ENCODE measurements around the gene SCN3B. TPM values are rescaled to one million over a fixed set of nuclear protein-coding genes. Genes with fewer than 3 reads are reported as not detected.

The SCN3B gene, protein sequence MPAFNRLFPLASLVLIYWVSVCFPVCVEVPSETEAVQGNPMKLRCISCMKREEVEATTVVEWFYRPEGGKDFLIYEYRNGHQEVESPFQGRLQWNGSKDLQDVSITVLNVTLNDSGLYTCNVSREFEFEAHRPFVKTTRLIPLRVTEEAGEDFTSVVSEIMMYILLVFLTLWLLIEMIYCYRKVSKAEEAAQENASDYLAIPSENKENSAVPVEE
- polyA plus RNA-seq (2012; ENCODE audit: low read depth, missing spikeins) = 0.04 TPM

DNA sequence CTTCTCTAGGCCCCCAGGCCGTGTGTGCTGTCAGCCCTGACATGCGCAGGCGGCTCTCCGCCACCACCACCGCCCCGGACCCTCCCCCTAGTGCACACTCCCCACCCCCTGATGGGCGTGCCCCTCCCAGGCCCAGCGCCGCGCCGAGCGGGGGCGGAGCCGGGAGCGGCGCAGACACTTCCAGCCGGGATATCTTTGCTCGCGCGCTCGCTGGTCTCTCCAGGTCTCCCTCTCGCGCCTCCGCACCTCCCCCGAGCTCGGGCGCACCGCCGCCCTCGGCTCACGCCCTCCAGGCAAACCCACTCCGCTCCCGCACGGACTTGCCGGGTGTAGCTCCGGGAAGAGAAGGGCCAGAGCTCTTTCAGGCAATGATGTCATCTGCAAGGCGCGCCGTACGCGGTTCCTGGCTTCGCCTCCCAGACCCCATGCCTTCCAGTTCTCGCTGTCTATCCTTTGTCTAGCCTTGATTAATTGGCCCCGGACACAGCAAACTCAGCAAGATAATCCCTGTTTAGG, at the start of gene SCN3B:
TSS of gene SCN3B (minus strand) at position 59 of the 516 bp plus-strand sequence. CDS start 823 bp downstream, outside the sequence.
- DNase-seq (ENCODE audit: insufficient read length, low spot score) = peak; percentile 72
- no peak for TF ChIP-seq POU2F2 (IDR thresholded peaks at IDR 0.05; ENCODE audit: low read depth, low read length)
- no peak for TF ChIP-seq PAX5 (IDR thresholded peaks at IDR 0.05; ENCODE audit: insufficient read depth, low read length, severe bottlenecking)
- no peak for TF ChIP-seq TAF1 (IDR thresholded peaks at IDR 0.05; ENCODE audit: low read depth, low read length)
- no peak for TF ChIP-seq SPI1 (IDR thresholded peaks at IDR 0.05; ENCODE audit: low read depth, low read length)
- no peak for TF ChIP-seq POLR2AphosphoS5 (IDR thresholded peaks at IDR 0.05; ENCODE audit: low read depth, low read length)
- FAIRE-seq = peak; percentile 72

DNA sequence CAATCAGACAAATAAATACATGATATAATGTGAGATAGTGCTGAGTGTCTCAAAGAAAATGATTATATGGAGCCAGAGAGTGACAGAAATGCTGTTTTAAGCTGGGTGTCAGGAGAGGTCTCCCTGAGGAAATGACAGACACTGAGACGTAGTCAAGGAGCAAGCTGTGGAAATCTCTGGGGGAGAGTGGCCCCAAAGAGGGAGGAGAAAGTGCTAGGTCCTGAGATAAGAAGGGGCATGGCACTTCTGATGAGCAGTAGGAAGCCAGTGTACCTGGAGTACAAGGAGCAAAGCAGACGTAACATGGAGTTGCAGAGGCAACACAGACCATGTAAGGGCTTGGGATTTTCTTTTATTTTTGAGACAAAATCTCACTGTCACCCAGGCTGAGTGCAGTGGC, 48.3 kb upstream of the SCN3B start:
- no peak for TF ChIP-seq PAX5 (IDR thresholded peaks at IDR 0.05; ENCODE audit: insufficient read depth, low read length, severe bottlenecking)
- no peak for TF ChIP-seq TAF1 (IDR thresholded peaks at IDR 0.05; ENCODE audit: low read depth, low read length)
- TF ChIP-seq SPI1 (IDR thresholded peaks at IDR 0.05; ENCODE audit: low read depth, low read length) = no peak
- TF ChIP-seq POU2F2 (IDR thresholded peaks at IDR 0.05; ENCODE audit: low read depth, low read length) = no peak
- TF ChIP-seq POLR2AphosphoS5 (IDR thresholded peaks at IDR 0.05; ENCODE audit: low read depth, low read length) = no peak
- DNase-seq (ENCODE audit: insufficient read length, low spot score) (no peak), FAIRE-seq (no peak)

DNA sequence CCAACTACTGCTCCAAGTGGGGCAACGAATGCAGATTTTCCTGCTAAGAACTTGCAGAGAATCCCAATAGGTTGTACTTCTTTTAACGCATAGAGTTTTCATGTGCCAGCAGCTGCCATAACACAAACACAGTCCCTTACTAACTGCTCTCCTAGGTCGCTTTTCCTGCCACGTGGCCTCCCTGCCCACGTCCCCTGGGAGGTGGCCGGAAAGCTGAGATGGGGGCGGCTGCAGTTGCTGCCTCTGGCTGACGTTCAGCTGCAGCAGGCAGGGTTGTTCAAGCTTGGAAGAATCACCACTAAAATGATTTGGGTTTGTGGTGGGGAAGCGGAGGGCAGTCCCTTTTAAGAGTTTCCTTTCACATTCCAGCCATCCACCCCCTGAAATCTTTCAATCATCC, 47.7 kb upstream of the SCN3B start:
- FAIRE-seq (no peak), DNase-seq (ENCODE audit: insufficient read length, low spot score) (no peak)
- TF ChIP-seq TAF1 (IDR thresholded peaks at IDR 0.05; ENCODE audit: low read depth, low read length) = no peak
- no peak for TF ChIP-seq POU2F2 (IDR thresholded peaks at IDR 0.05; ENCODE audit: low read depth, low read length)
- no peak for TF ChIP-seq POLR2A (IDR thresholded peaks at IDR 0.05; ENCODE audit: low read depth, low read length)
- no peak for TF ChIP-seq POLR2AphosphoS5 (IDR thresholded peaks at IDR 0.05; ENCODE audit: low read depth, low read length)
- TF ChIP-seq SPI1 (IDR thresholded peaks at IDR 0.05; ENCODE audit: low read depth, low read length) = no peak
- TF ChIP-seq PAX5 (IDR thresholded peaks at IDR 0.05; ENCODE audit: insufficient read depth, low read length, severe bottlenecking) = no peak

DNA sequence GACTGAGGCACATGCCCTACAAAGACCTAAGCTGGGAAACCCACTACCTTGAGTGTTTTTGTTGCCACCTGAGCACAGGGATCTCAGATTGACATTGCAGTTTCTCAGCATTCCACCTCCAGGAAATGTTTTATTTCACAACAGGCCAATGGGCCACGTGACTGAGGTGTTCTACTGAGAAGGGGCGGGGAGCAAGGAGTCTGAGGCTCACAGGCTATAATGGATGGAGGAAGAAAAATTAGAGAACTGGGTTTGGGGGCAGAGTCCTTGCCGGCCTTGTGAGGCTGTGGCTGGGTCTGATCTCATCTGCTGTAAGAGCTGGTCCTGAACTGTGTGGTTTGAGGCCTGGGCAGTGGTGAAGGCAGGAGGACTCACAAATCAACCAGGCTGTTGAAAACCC, 46.3 kb upstream of the SCN3B start:
- no peak for FAIRE-seq
- DNase-seq (ENCODE audit: insufficient read length, low spot score) = no peak
- TF ChIP-seq SPI1 (IDR thresholded peaks at IDR 0.05; ENCODE audit: low read depth, low read length) (no peak), POLR2AphosphoS5 (IDR thresholded peaks at IDR 0.05; ENCODE audit: low read depth, low read length) (no peak), PAX5 (IDR thresholded peaks at IDR 0.05; ENCODE audit: insufficient read depth, low read length, severe bottlenecking) (no peak), POU2F2 (IDR thresholded peaks at IDR 0.05; ENCODE audit: low read depth, low read length) (no peak), POLR2A (IDR thresholded peaks at IDR 0.05; ENCODE audit: low read depth, low read length) (no peak), TAF1 (IDR thresholded peaks at IDR 0.05; ENCODE audit: low read depth, low read length) (no peak)

DNA sequence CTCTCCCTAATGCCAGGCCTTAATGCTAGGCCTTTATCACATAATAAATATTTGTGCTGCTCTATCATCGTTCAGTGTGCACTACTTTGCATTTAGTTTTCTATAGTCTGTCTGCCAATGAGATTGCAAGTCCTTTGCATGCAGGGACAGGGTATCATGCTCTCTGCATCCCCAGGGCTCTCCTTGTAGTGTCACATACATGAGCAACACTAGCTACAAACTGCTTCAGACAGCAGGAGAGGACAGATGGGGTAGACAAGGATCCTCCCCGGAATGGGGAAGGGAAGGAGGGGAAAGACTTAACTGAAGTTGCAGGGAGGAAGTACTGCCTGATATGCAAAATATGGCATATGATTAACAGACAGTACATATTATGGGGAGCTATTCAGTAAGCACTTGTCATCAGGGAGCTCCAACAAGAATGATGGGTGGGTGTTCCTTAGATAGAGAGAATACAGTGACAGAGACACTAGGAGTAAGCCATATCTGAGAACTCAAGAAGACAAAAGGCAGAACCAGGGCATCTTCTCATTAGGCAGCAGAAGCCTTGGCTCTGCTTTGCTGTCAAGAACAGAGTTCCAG, 44.2 kb upstream of the SCN3B start:
- FAIRE-seq (no peak), DNase-seq (ENCODE audit: insufficient read length, low spot score) (no peak)
- TF ChIP-seq POU2F2 (IDR thresholded peaks at IDR 0.05; ENCODE audit: low read depth, low read length) = no peak
- TF ChIP-seq SPI1 (IDR thresholded peaks at IDR 0.05; ENCODE audit: low read depth, low read length) = no peak
- no peak for TF ChIP-seq PAX5 (IDR thresholded peaks at IDR 0.05; ENCODE audit: insufficient read depth, low read length, severe bottlenecking)
- no peak for TF ChIP-seq POLR2A (IDR thresholded peaks at IDR 0.05; ENCODE audit: low read depth, low read length)
- no peak for TF ChIP-seq TAF1 (IDR thresholded peaks at IDR 0.05; ENCODE audit: low read depth, low read length)
- TF ChIP-seq POLR2AphosphoS5 (IDR thresholded peaks at IDR 0.05; ENCODE audit: low read depth, low read length) = no peak

DNA sequence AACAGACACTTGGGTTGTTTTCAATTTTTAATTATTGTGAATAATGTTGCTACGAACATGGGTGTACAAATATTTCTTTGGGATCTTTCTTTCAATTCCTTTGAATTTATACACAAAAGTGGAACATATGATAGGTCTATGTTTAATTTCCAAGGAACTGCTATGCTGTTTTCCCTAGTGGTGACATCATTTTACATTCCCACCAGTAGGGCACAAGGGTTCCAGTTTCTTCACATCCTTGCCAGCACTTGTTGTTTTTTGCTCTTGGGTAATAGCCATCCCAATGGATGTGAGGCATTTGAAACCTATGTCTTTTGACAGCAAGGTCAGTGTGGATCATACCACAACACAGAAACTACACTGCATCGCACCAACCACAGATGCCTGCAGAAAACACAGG, 41.8 kb upstream of the SCN3B start:
- no peak for TF ChIP-seq POLR2AphosphoS5 (IDR thresholded peaks at IDR 0.05; ENCODE audit: low read depth, low read length)
- no peak for TF ChIP-seq TAF1 (IDR thresholded peaks at IDR 0.05; ENCODE audit: low read depth, low read length)
- TF ChIP-seq POLR2A (IDR thresholded peaks at IDR 0.05; ENCODE audit: low read depth, low read length) = no peak
- no peak for TF ChIP-seq SPI1 (IDR thresholded peaks at IDR 0.05; ENCODE audit: low read depth, low read length)
- no peak for TF ChIP-seq POU2F2 (IDR thresholded peaks at IDR 0.05; ENCODE audit: low read depth, low read length)
- no peak for TF ChIP-seq PAX5 (IDR thresholded peaks at IDR 0.05; ENCODE audit: insufficient read depth, low read length, severe bottlenecking)
- no peak for DNase-seq (ENCODE audit: insufficient read length, low spot score)
- no peak for FAIRE-seq

DNA sequence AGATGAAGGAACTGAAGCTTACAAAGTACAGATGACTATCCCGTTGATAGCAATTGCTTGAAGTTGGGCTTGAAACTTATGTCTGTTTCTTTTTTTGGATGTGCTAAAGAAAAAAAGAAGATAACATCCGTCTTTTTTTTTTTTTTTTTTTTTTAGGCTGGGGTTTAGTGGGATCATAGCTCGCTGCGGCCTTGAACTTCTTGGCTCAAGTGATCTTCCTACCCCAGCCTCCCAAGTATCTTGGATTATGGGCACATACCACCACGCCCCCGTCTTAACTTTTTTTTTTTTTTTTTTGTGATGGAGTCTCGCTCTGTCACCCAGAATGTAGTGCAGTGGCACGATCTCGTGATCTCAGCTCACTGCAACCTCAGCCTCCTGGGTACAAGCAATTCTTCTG, 40.8 kb upstream of the SCN3B start:
- TF ChIP-seq PAX5 (IDR thresholded peaks at IDR 0.05; ENCODE audit: insufficient read depth, low read length, severe bottlenecking) (no peak), POLR2A (IDR thresholded peaks at IDR 0.05; ENCODE audit: low read depth, low read length) (no peak), POU2F2 (IDR thresholded peaks at IDR 0.05; ENCODE audit: low read depth, low read length) (no peak), SPI1 (IDR thresholded peaks at IDR 0.05; ENCODE audit: low read depth, low read length) (no peak), POLR2AphosphoS5 (IDR thresholded peaks at IDR 0.05; ENCODE audit: low read depth, low read length) (no peak), TAF1 (IDR thresholded peaks at IDR 0.05; ENCODE audit: low read depth, low read length) (no peak)
- DNase-seq (ENCODE audit: insufficient read length, low spot score) (no peak), FAIRE-seq (no peak)

DNA sequence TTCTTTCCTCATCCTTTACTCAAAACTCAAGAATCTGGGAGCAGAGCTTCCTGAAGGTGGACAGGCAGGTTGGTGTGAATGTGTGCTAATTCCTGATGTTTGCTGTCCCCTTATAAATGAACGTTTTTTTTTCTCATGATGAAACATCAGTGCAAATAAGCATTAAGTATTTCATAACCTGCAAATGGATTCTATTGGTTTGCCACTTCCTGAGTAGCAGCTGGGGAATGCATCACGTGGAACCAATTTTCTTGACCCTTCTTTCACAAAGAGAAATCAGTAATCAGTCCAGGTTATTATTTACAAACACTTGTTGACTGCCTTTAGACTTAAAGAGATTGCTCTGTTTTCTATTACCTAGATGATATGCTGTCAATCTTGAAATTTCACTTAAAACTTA, 40.1 kb upstream of the SCN3B start:
- FAIRE-seq (no peak), DNase-seq (ENCODE audit: insufficient read length, low spot score) (no peak)
- TF ChIP-seq POLR2A (IDR thresholded peaks at IDR 0.05; ENCODE audit: low read depth, low read length) (no peak), SPI1 (IDR thresholded peaks at IDR 0.05; ENCODE audit: low read depth, low read length) (no peak), PAX5 (IDR thresholded peaks at IDR 0.05; ENCODE audit: insufficient read depth, low read length, severe bottlenecking) (no peak), POU2F2 (IDR thresholded peaks at IDR 0.05; ENCODE audit: low read depth, low read length) (no peak), POLR2AphosphoS5 (IDR thresholded peaks at IDR 0.05; ENCODE audit: low read depth, low read length) (no peak), TAF1 (IDR thresholded peaks at IDR 0.05; ENCODE audit: low read depth, low read length) (no peak)

DNA sequence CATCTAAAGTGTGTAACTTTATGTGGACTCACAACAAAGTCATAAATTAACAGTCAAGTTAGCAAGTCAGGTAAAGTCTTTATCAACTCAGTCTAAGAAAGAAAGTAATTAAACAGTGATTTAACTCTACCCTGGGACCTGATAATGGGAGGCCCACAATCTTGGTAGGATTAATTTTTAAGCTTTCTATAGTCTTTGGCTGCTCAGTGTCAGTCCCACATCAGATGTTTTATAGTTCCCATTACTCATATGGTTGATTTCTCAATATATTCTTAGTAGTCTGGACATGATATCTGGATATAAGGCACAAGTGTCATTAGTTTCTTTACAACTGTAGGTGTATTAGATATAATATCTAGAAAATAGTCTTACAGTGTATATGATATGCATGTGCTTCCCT, 38.5 kb upstream of the SCN3B start:
- no peak for TF ChIP-seq PAX5 (IDR thresholded peaks at IDR 0.05; ENCODE audit: insufficient read depth, low read length, severe bottlenecking)
- TF ChIP-seq POU2F2 (IDR thresholded peaks at IDR 0.05; ENCODE audit: low read depth, low read length) = no peak
- TF ChIP-seq SPI1 (IDR thresholded peaks at IDR 0.05; ENCODE audit: low read depth, low read length) = no peak
- no peak for TF ChIP-seq POLR2AphosphoS5 (IDR thresholded peaks at IDR 0.05; ENCODE audit: low read depth, low read length)
- no peak for TF ChIP-seq TAF1 (IDR thresholded peaks at IDR 0.05; ENCODE audit: low read depth, low read length)
- no peak for TF ChIP-seq POLR2A (IDR thresholded peaks at IDR 0.05; ENCODE audit: low read depth, low read length)
- FAIRE-seq (no peak), DNase-seq (ENCODE audit: insufficient read length, low spot score) (no peak)
